H1 (cell line): Measurements from ENCODE around the gene NR1H3. TPM values are rescaled to one million over a fixed set of nuclear protein-coding genes. Genes with fewer than 3 reads are reported as not detected.

Experiments used
- CTCF ChIA-PET: fragments of 300-600 bp; sonication (Branson Sonifier 250); formaldehyde crosslinking; loops from one replicate; lab custom pipeline; 2021; ENCODE audit not compliant: partially characterized antibody; lab: Charles Lee
- POLR2A ChIA-PET: fragments of 300-600 bp; sonication (Branson Sonifier 250); formaldehyde crosslinking; loops from one replicate; lab custom pipeline; 2021; ENCODE audit warnings: inconsistent platforms; ENCODE audit not compliant: partially characterized antibody; lab: Charles Lee
- DNase-seq, 2 experiments: peaks; one replicate each; pipeline versions ENCODE4 v3.0.0 to v3.0.0-alpha.2; 2010 to 2022; ENCODE audit warnings: low spot score in 2 of 2, low read depth in 1 of 2, mixed read lengths in 1 of 2
- FAIRE-seq: peaks from 2 replicates; lab custom pipeline; 2011; peaks lifted over from hg19 to GRCh38; lab: Jason Lieb, UNC
- H2AFZ ChIP-seq: 2 replicates; pipeline ENCODE4 v1.8.1; 2012; ENCODE audit warnings: low read length, inconsistent platforms
- H2AK5ac ChIP-seq: 2 replicates; pipeline ENCODE4 v1.6.1; 2013; ENCODE audit warnings: low read depth, low read length
- H2BK120ac ChIP-seq: replicated peaks from 2 replicates; pipeline ENCODE3; 2013; ENCODE audit warnings: low read depth, low read length, inconsistent platforms
- H2BK12ac ChIP-seq: 2 replicates; pipeline ENCODE4 v1.6.1; 2013; ENCODE audit warnings: low read depth, low read length
- H2BK15ac ChIP-seq: 2 replicates; pipeline ENCODE4 v1.6.1; 2013; ENCODE audit warnings: low read length
- H2BK20ac ChIP-seq: 2 replicates; pipeline ENCODE4 v1.6.1; 2013; ENCODE audit warnings: low read length
- H2BK5ac ChIP-seq: 2 replicates; pipeline ENCODE4 v1.6.1; 2013; ENCODE audit warnings: low read depth, low read length
- H3K14ac ChIP-seq: 2 replicates; pipeline ENCODE4 v1.6.1; 2013; ENCODE audit warnings: inconsistent platforms; ENCODE audit not compliant: insufficient read length
- H3K18ac ChIP-seq: 2 replicates; pipeline ENCODE4 v1.6.1; 2013; ENCODE audit warnings: low read length; ENCODE audit errors: extremely low read depth
- H3K23ac ChIP-seq: 2 replicates; pipeline ENCODE4 v1.6.1; 2013; ENCODE audit warnings: inconsistent platforms; ENCODE audit not compliant: insufficient read length
- H3K23me2 ChIP-seq: 2 replicates; pipeline ENCODE4 v1.6.1; 2013; ENCODE audit warnings: low read depth, low read length
- H3K27ac ChIP-seq: 2 replicates; pipeline ENCODE4 v1.6.1; 2011; ENCODE audit warnings: low read depth, low read length, inconsistent platforms
- H3K27me3 ChIP-seq, 4 experiments: replicated peaks in 1 of 4; 1 replicate in 1 of 4; 2 replicates in 3 of 4; pipeline versions ENCODE4 v1.6.1 to v1.8.1; 2011 to 2013; ENCODE audit warnings: low read length in 3 of 4, mild to moderate bottlenecking in 3 of 4, inconsistent platforms in 2 of 4, mixed read lengths in 2 of 4, moderate library complexity in 1 of 4; ENCODE audit not compliant: control insufficient read depth in 3 of 4, insufficient read depth in 3 of 4; ENCODE audit errors: extremely low read depth in 1 of 4
- H3K36me3 ChIP-seq, 4 experiments: 2 replicates each; pipeline versions ENCODE4 v1.6.1 to v1.8.1; 2011 to 2013; ENCODE audit warnings: mild to moderate bottlenecking in 4 of 4, low read length in 3 of 4, moderate library complexity in 2 of 4, control low read depth in 1 of 4, inconsistent platforms in 1 of 4; ENCODE audit not compliant: insufficient read depth in 4 of 4, control insufficient read depth in 2 of 4
- H3K4ac ChIP-seq: replicated peaks from 2 replicates; pipeline ENCODE3; 2013; ENCODE audit warnings: low read length, low read depth, mixed read lengths, inconsistent platforms; ENCODE audit not compliant: insufficient read length
- H3K4me1 ChIP-seq, 4 experiments: replicated peaks in 1 of 4; 1 replicate in 1 of 4; 2 replicates in 3 of 4; pipeline versions ENCODE4 v1.6.1 to v1.8.1; 2011 to 2013; ENCODE audit warnings: low read length in 3 of 4, inconsistent platforms in 2 of 4, mixed read lengths in 1 of 4; ENCODE audit not compliant: insufficient read depth in 4 of 4, control insufficient read depth in 3 of 4
- H3K4me2 ChIP-seq, 2 experiments: 2 replicates each; pipeline versions ENCODE4 v1.6.1 to v1.8.1; 2011 to 2013; ENCODE audit warnings: low read depth in 2 of 2, low read length in 2 of 2, control low read depth in 1 of 2, inconsistent platforms in 1 of 2, mild to moderate bottlenecking in 1 of 2; ENCODE audit not compliant: insufficient read depth in 1 of 2
- H3K4me3 ChIP-seq, 4 experiments: fragments of 200-600, 300-600 bp in 1 of 4; sonication (generic), shearing (Covaris generic), sonication (Bioruptor Twin) in 1 of 4; 2 replicates each; pipeline versions ENCODE4 v1.5.1 to v1.8.1; 2011 to 2016; ENCODE audit warnings: low read length in 4 of 4, low read depth in 3 of 4, control low read depth in 2 of 4, inconsistent platforms in 2 of 4, mild to moderate bottlenecking in 2 of 4, mixed read lengths in 1 of 4, moderate library complexity in 1 of 4; ENCODE audit not compliant: insufficient read depth in 2 of 4; ENCODE audit errors: extremely low read depth in 1 of 4
- H3K56ac ChIP-seq: replicated peaks from 2 replicates; pipeline ENCODE3; 2013; ENCODE audit warnings: low read depth, mild to moderate bottlenecking, mixed read lengths, low read length, inconsistent platforms; ENCODE audit not compliant: insufficient read length
- H3K79me1 ChIP-seq: 2 replicates; pipeline ENCODE4 v1.6.1; 2013; ENCODE audit warnings: low read depth, low read length, control low read depth
- H3K79me2 ChIP-seq, 2 experiments: 2 replicates each; pipeline versions ENCODE4 v1.6.1 to v1.8.1; 2012 to 2013; ENCODE audit warnings: low read length in 2 of 2, mild to moderate bottlenecking in 2 of 2, inconsistent platforms in 1 of 2; ENCODE audit not compliant: insufficient read depth in 2 of 2, control insufficient read depth in 1 of 2
- H3K9ac ChIP-seq, 4 experiments: replicated peaks in 1 of 4; 1 replicate in 1 of 4; 2 replicates in 3 of 4; pipeline versions ENCODE4 v1.6.1 to v1.8.1; 2011 to 2013; ENCODE audit warnings: low read depth in 3 of 4, low read length in 3 of 4, control low read depth in 2 of 4, mild to moderate bottlenecking in 2 of 4, moderate library complexity in 2 of 4, inconsistent platforms in 1 of 4; ENCODE audit errors: extremely low read depth in 1 of 4
- H3K9me3 ChIP-seq, 2 experiments: 2 replicates each; pipeline versions ENCODE4 v1.6.1 to v1.8.1; 2012 to 2013; ENCODE audit warnings: mild to moderate bottlenecking in 2 of 2, moderate library complexity in 2 of 2, control low read depth in 1 of 2, inconsistent platforms in 1 of 2, low read depth in 1 of 2, low read length in 1 of 2, mixed read lengths in 1 of 2; ENCODE audit not compliant: insufficient read depth in 2 of 2
- H4K20me1 ChIP-seq, 2 experiments: replicated peaks in 1 of 2; 2 replicates each; pipeline versions ENCODE3 to v1.8.1; 2011 to 2013; ENCODE audit warnings: inconsistent platforms in 2 of 2, low read length in 2 of 2, mild to moderate bottlenecking in 1 of 2; ENCODE audit not compliant: insufficient read depth in 2 of 2, control insufficient read depth in 1 of 2
- H4K5ac ChIP-seq: 2 replicates; pipeline ENCODE4 v1.6.1; 2013; ENCODE audit warnings: low read length, low read depth, mixed read lengths, inconsistent platforms; ENCODE audit not compliant: insufficient read length
- H4K8ac ChIP-seq: 2 replicates; pipeline ENCODE4 v1.8.0; 2013; ENCODE audit warnings: mild to moderate bottlenecking, moderate library complexity, low read length, inconsistent platforms; ENCODE audit not compliant: insufficient read depth; ENCODE audit errors: extremely low read depth
- H4K91ac ChIP-seq: replicated peaks from 2 replicates; pipeline ENCODE3; 2013; ENCODE audit warnings: low read length, mixed read lengths, inconsistent platforms; ENCODE audit not compliant: insufficient read length
- BACH1 ChIP-seq: IDR thresholded peaks from 2 replicates; pipeline ENCODE4 v1.6.1; 2012; ENCODE audit warnings: low read length, improper control_type of control experiment
- CBX8 ChIP-seq: fragments of 300-800, 300-1000 bp; sonication (generic); IDR thresholded peaks from 2 replicates; pipeline ENCODE4 v1.7.1; 2016; ENCODE audit warnings: low read depth, low read length, borderline replicate concordance
- CTCF ChIP-seq, 3 experiments: IDR thresholded peaks; 1 replicate in 2 of 3; 2 replicates in 1 of 3; pipeline versions ENCODE4 v1.5.1 to v1.6.1; 2011; ENCODE audit warnings: low read length in 3 of 3, mild to moderate bottlenecking in 3 of 3, inconsistent platforms in 2 of 3, low read depth in 1 of 3, moderate library complexity in 1 of 3; ENCODE audit not compliant: insufficient read depth in 1 of 3; ENCODE audit errors: control extremely low read depth in 1 of 3
- EGR1 ChIP-seq: IDR thresholded peaks from 2 replicates; pipeline ENCODE4 v1.6.1; 2011; ENCODE audit warnings: low read depth, low read length, borderline replicate concordance
- KDM1A ChIP-seq: fragments of 200-600, 300-600 bp; sonication (generic); IDR thresholded peaks from 2 replicates; pipeline ENCODE4 v1.7.1; 2016; ENCODE audit warnings: mild to moderate bottlenecking, low read length, borderline replicate concordance
- PHF8 ChIP-seq: fragments of 200-600 bp; sonication (generic); conservative IDR thresholded peaks from 2 replicates; pipeline ENCODE4 v1.7.1; 2012; ENCODE audit warnings: low read depth, mild to moderate bottlenecking, inconsistent platforms, low read length, moderate library complexity
- RBBP5 ChIP-seq: IDR thresholded peaks from 2 replicates; pipeline ENCODE4 v1.7.1; 2012; ENCODE audit warnings: low read depth, mild to moderate bottlenecking, inconsistent platforms, low read length, moderate library complexity, borderline replicate concordance
- SUZ12 ChIP-seq: fragments of 200-600 bp; sonication (generic); IDR thresholded peaks from 2 replicates; pipeline ENCODE4 v1.6.1; 2012; ENCODE audit warnings: mild to moderate bottlenecking, inconsistent platforms, low read length, moderate library complexity, mixed read lengths
- TAF1 ChIP-seq: IDR thresholded peaks from 2 replicates; pipeline ENCODE4 v1.6.1; 2011; ENCODE audit warnings: mild to moderate bottlenecking, low read depth, low read length
- USF2 ChIP-seq: IDR thresholded peaks from 2 replicates; pipeline ENCODE4 v1.6.1; 2011; ENCODE audit warnings: low read length, improper control_type of control experiment
- WGBS, 2 experiments: shearing (Covaris generic) in 1 of 2; methylation state at CpG; one replicate each; pipeline versions ENCODE4 v1.1.6 to v1.1.7; 2013 to 2015; ENCODE audit warnings: low lambda C conversion rate in 2 of 2, mixed read lengths in 2 of 2, inconsistent platforms in 1 of 2, low coverage in 1 of 2, missing lambda C conversion rate in 1 of 2; ENCODE audit not compliant: insufficient replicate concordance in 2 of 2, insufficient coverage in 1 of 2, insufficient read length in 1 of 2; ENCODE audit errors: extremely low coverage in 1 of 2, missing lambda C conversion rate in 1 of 2; 5-methylcytosine and 5-hydroxymethylcytosine counted together
- polyA plus RNA-seq, 7 experiments: library from polyadenylated mRNA; depleted of rRNA in 3 of 7; stranded (reverse) in 5 of 7; unstranded in 2 of 7; fragments of >200 nt in 5 of 7; fragments of 200-250 nt in 2 of 7; gene quantifications; 1 replicate in 5 of 7; 2 replicates in 1 of 7; 4 replicates in 1 of 7; pipeline versions ENCODE4 v1.2.1 to v1.2.3, GENCODE V29; 2011 to 2013; ENCODE audit warnings: missing spikeins in 2 of 7, mixed read lengths in 2 of 7
- total RNA-seq: library from RNA; stranded (reverse); fragmentation: NEBNext Ultra II Directional; extraction: Animal tissue kit (Norgen Biotek cat#: 25700); gene quantifications from 2 replicates; pipeline ENCODE4 v1.2.1, GENCODE V29; 2021

Gene NR1H3
- total and polyA plus RNA-seq, 2 of the 8 experiments (the other 6 are each of a cell fraction or from before 2014, with no cell fraction given), result 19.9 to 42.1 TPM

GRCh38 chr11:47253660-47254059 is 4.1 kb upstream of the NR1H3 start:
- Histone ChIP-seq H2BK5ac (no peak overlapping the region), H3K9me3 (no peaks in the 10 kb centered on the region), H4K20me1 (no peaks in the 10 kb centered on the region), H2AK5ac (no peak overlapping the region), H3K79me2 (peaks cover 0 to 10% of the 10 kb centered on the region in 2 experiments; a peak in 1 of 4 replicates), H3K9ac (no peak overlapping the region), H4K91ac (no peak overlapping the region), H3K4me3 (no peak overlapping the region), H2BK20ac (no peak overlapping the region), H3K18ac (no peak overlapping the region), H3K4ac (no peak overlapping the region), H3K36me3 (no peaks in the 10 kb centered on the region), H3K79me1 (no peaks in the 10 kb centered on the region), H2BK15ac (no peak overlapping the region), H3K4me2 (no peak overlapping the region), H4K5ac (no peak overlapping the region), H2BK120ac (no peak overlapping the region), H4K8ac (no peak overlapping the region), H3K27me3 (no peaks in the 10 kb centered on the region), H3K14ac (no peak overlapping the region), H3K27ac (0 out of 2 replicates have a peak overlapping the region, but pooled peaks have one; percentile 15), H3K56ac (no peak overlapping the region), H3K4me1 (peaks cover 0 to 17% (median 7%) of the 10 kb centered on the region in 4 experiments; a peak in 6 of 7 replicates), H2BK12ac (no peak overlapping the region), H2AFZ (no peak overlapping the region), H3K23ac (no peak overlapping the region), H3K23me2 (peaks cover 8% of the 10 kb centered on the region)
- CTCF ChIA-PET, result interaction anchor here (0.6 to 0.7 kb wide), 2 partner anchors 61 to 76 kb away, joined by 3 to 5 read pairs; no protein-coding TSS in a partner anchor
- TF ChIP-seq SUZ12, result no peak
- TF ChIP-seq EGR1, result no peak
- TF ChIP-seq CBX8, result no peak
- no peak for TF ChIP-seq RBBP5
- no peak for TF ChIP-seq PHF8
- TF ChIP-seq TAF1, result no peak
- TF ChIP-seq KDM1A, result no peak
- TF ChIP-seq USF2, result no peak
- TF ChIP-seq CTCF (IDR thresholded peaks at IDR 0.05; ENCODE audit: control extremely low read depth in 1 of 3, insufficient read depth in 1 of 3, low read depth in 1 of 3, low read length in 3 of 3), result no peak
- TF ChIP-seq BACH1, result no peak
- POLR2A ChIA-PET, result interaction anchor here (1.2 to 2.2 kb wide), 3 partner anchors 10 to 69 kb away, joined by 4 to 8 read pairs (median 5); no protein-coding TSS in a partner anchor
- no peak for FAIRE-seq
- WGBS, 2 experiments, result 92% methylated on average over 2 of the region's 2 CpGs; no CpG with 5 or more reads in 1 of the 2 experiments
- no peak for DNase-seq
